WTC11 (cell line): ENCODE data around the gene TMEFF1. TPM values are rescaled to one million over a fixed set of nuclear protein-coding genes. Genes with fewer than 3 reads are reported as not detected.

Experiments
- ATAC-seq: fragments of 200-7000 bp; cut with Tn5 transposase; 2 replicates; pipeline ENCODE4 v1.10.0; 2021; ENCODE audit warnings: mild to moderate bottlenecking, moderate library complexity
- CTCF ChIA-PET: fragments of 300-600 bp; sonication (Branson Sonifier 250); formaldehyde crosslinking; loops from one replicate; lab custom pipeline; 2021; ENCODE audit warnings: antibody characterized with exemption; lab: Charles Lee
- POLR2A ChIA-PET: fragments of 350-600 bp; sonication (Branson Sonifier 250); formaldehyde crosslinking; loops from one replicate; lab custom pipeline; 2021; ENCODE audit warnings: antibody characterized with exemption; lab: Charles Lee
- DNase-seq: peaks from one replicate; pipeline ENCODE4 v3.0.0; 2021; ENCODE audit warnings: low spot score
- H3K27ac Mint-ChIP-seq: 2 replicates; pipeline ENCODE4 v1.8.0; 2021; ENCODE audit warnings: mixed read lengths
- H3K27me3 Mint-ChIP-seq: 2 replicates; pipeline ENCODE4 v1.8.0; 2021; ENCODE audit warnings: low read depth, mild to moderate bottlenecking, moderate library complexity, mixed read lengths
- H3K36me3 Mint-ChIP-seq: 2 replicates; pipeline ENCODE4 v1.8.0; 2021; ENCODE audit warnings: mixed read lengths
- H3K4me1 Mint-ChIP-seq: 2 replicates; pipeline ENCODE4 v1.8.0; 2022; ENCODE audit warnings: mixed read lengths
- H3K4me3 Mint-ChIP-seq: 2 replicates; pipeline ENCODE4 v1.8.0; 2021; ENCODE audit warnings: mild to moderate bottlenecking, moderate library complexity, mixed read lengths
- H3K9me3 Mint-ChIP-seq: 2 replicates; pipeline ENCODE4 v1.8.0; 2021; ENCODE audit warnings: mixed read lengths
- ATF1 ChIP-seq: sonication (generic); formaldehyde crosslinking; IDR thresholded peaks from 2 replicates; pipeline ENCODE4 v1.8.1; 2023; ENCODE audit warnings: mild to moderate bottlenecking, moderate library complexity, missing genetic modification reagents
- CDX4 ChIP-seq: fragments of 250-450 bp; sonication (Bioruptor Pico); IDR thresholded peaks from 2 replicates; pipeline ENCODE4 v1.9.0; 2021; ENCODE audit warnings: moderate library complexity, mild to moderate bottlenecking, inconsistent platforms, borderline replicate concordance
- E2F1 ChIP-seq: sonication (generic); formaldehyde crosslinking; IDR thresholded peaks from 2 replicates; pipeline ENCODE4 v1.8.0; 2022; ENCODE audit warnings: mild to moderate bottlenecking, missing genetic modification reagents
- ELF4 ChIP-seq: sonication (generic); formaldehyde crosslinking; IDR thresholded peaks from 2 replicates; pipeline ENCODE4 v1.8.1; 2022; ENCODE audit warnings: low read depth, mild to moderate bottlenecking, moderate library complexity, missing genetic modification reagents
- EMX1 ChIP-seq: fragments of 250-450 bp; sonication (Bioruptor Pico); IDR thresholded peaks from 2 replicates; pipeline ENCODE4 v1.8.0; 2021; ENCODE audit warnings: mild to moderate bottlenecking
- ESRRA ChIP-seq: sonication (generic); formaldehyde crosslinking; IDR thresholded peaks from 2 replicates; pipeline ENCODE4 v1.8.1; 2022; ENCODE audit warnings: mild to moderate bottlenecking, missing genetic modification reagents, borderline replicate concordance
- GRHL2 ChIP-seq: fragments of 250-450 bp; sonication (Bioruptor Pico); IDR thresholded peaks from 2 replicates; pipeline ENCODE4 v1.8.0; 2022; ENCODE audit warnings: mild to moderate bottlenecking, moderate library complexity; ENCODE audit not compliant: insufficient replicate concordance, severe bottlenecking
- HMGA2 ChIP-seq: fragments of 250-450 bp; sonication (Bioruptor Pico); IDR thresholded peaks from 2 replicates; pipeline ENCODE4 v1.4.0; 2021; ENCODE audit warnings: mild to moderate bottlenecking, moderate library complexity
- IRF1 ChIP-seq: sonication (generic); formaldehyde crosslinking; IDR thresholded peaks from 2 replicates; pipeline ENCODE4 v1.8.0; 2023; ENCODE audit warnings: missing genetic modification reagents
- MLX ChIP-seq: sonication (generic); formaldehyde crosslinking; IDR thresholded peaks from 2 replicates; pipeline ENCODE4 v1.8.1; 2023; ENCODE audit warnings: mild to moderate bottlenecking, missing genetic modification reagents, moderate library complexity
- OVOL2 ChIP-seq: fragments of 250-450 bp; sonication (Bioruptor Pico); IDR thresholded peaks from 2 replicates; pipeline ENCODE4 v1.9.0; 2021; ENCODE audit warnings: mild to moderate bottlenecking, borderline replicate concordance
- RORB ChIP-seq: fragments of 250-450 bp; sonication (Bioruptor Pico); IDR thresholded peaks from 2 replicates; pipeline ENCODE4 v1.9.0; 2021; ENCODE audit warnings: mild to moderate bottlenecking
- SP1 ChIP-seq: sonication (generic); formaldehyde crosslinking; conservative IDR thresholded peaks from 2 replicates; pipeline ENCODE4 v1.8.1; 2022; ENCODE audit warnings: missing genetic modification reagents
- TEAD4 ChIP-seq: sonication (generic); formaldehyde crosslinking; IDR thresholded peaks from 2 replicates; pipeline ENCODE4 v1.8.0; 2022; ENCODE audit warnings: mild to moderate bottlenecking, missing genetic modification reagents
- ZBTB21 ChIP-seq: sonication (generic); formaldehyde crosslinking; IDR thresholded peaks from 2 replicates; pipeline ENCODE4 v1.8.1; 2023; ENCODE audit warnings: mild to moderate bottlenecking, missing genetic modification reagents, borderline replicate concordance
- ZNF138 ChIP-seq: sonication (generic); formaldehyde crosslinking; conservative IDR thresholded peaks from 2 replicates; pipeline ENCODE4 v1.8.1; 2022; ENCODE audit warnings: mild to moderate bottlenecking, moderate library complexity, missing genetic modification reagents
- ZNF219 ChIP-seq: sonication (generic); formaldehyde crosslinking; IDR thresholded peaks from 2 replicates; pipeline ENCODE4 v1.8.0; 2023; ENCODE audit warnings: missing genetic modification reagents, mild to moderate bottlenecking, borderline replicate concordance
- ZNF232 ChIP-seq: sonication (generic); formaldehyde crosslinking; IDR thresholded peaks from 2 replicates; pipeline ENCODE4 v1.8.0; 2022; ENCODE audit warnings: mild to moderate bottlenecking, missing genetic modification reagents
- ZNF281 ChIP-seq: sonication (generic); formaldehyde crosslinking; IDR thresholded peaks from 2 replicates; pipeline ENCODE4 v1.8.0; 2023; ENCODE audit warnings: mild to moderate bottlenecking, missing genetic modification reagents
- ZNF396 ChIP-seq: fragments of 250-450 bp; sonication (Bioruptor Pico); IDR thresholded peaks from 2 replicates; pipeline ENCODE4 v1.8.0; 2021; ENCODE audit warnings: mild to moderate bottlenecking, moderate library complexity, borderline replicate concordance
- ZNF512 ChIP-seq: sonication (generic); formaldehyde crosslinking; IDR thresholded peaks from 2 replicates; pipeline ENCODE4 v1.8.1; 2022; ENCODE audit warnings: missing genetic modification reagents, borderline replicate concordance
- ZNF532 ChIP-seq: fragments of 250-450 bp; sonication (Bioruptor Pico); IDR thresholded peaks from 2 replicates; pipeline ENCODE4 v1.9.0; 2021; ENCODE audit warnings: mild to moderate bottlenecking, borderline replicate concordance
- total RNA-seq: library from RNA; stranded (reverse); gene quantifications from 3 replicates; pipeline ENCODE4 v1.2.3, GENCODE V29; 2021

Gene TMEFF1
- total RNA-seq, 1 experiment from 2014 or later = 62.7 TPM

GRCh38 chr9:100426189-100426529 is 46.8 kb upstream of the TMEFF1 start:
- ChIA-PET POLR2A (interaction anchor here (0.6 to 1.1 kb wide), 4 partner anchors 15 to 1487 kb away, joined by 3 to 9 read pairs (median 4); partner anchors contain the start of gene TMEFF1), CTCF (interaction anchor here (0.7 kb wide), 1 partner anchor 12 kb away, joined by 3 read pairs; no protein-coding TSS in a partner anchor)
- TF ChIP-seq TEAD4 (CRISPR knock-in tag) = no peak
- TF ChIP-seq OVOL2 (CRISPR knock-in tag) = no peak
- TF ChIP-seq EMX1 = no peak
- TF ChIP-seq GRHL2 (CRISPR knock-in tag) = no peak
- TF ChIP-seq MLX = no peak
- no peak for TF ChIP-seq E2F1 (CRISPR knock-in tag)
- no peak for TF ChIP-seq ZNF512
- TF ChIP-seq IRF1 (CRISPR knock-in tag) = no peak
- TF ChIP-seq ZNF396 (CRISPR knock-in tag) = no peak
- TF ChIP-seq ZNF138 (CRISPR knock-in tag) = no peak
- no peak for TF ChIP-seq ZBTB21 (CRISPR knock-in tag)
- no peak for TF ChIP-seq RORB
- ATAC-seq (no peak), DNase-seq (no peak)
- H3K9me3 Mint-ChIP-seq = no peaks in the 10 kb centered on the region
- H3K36me3 Mint-ChIP-seq = 0 out of 2 replicates have a peak, but pooled peaks cover 2% of the 10 kb centered on the region
- peaks cover 28% of the 10 kb centered on the region for H3K4me1 Mint-ChIP-seq
- peak overlapping the region; percentile 35; the same call in 1 of the 2 replicates for H3K27ac Mint-ChIP-seq
- H3K4me3 Mint-ChIP-seq = peak overlapping the region; percentile 92
- H3K27me3 Mint-ChIP-seq = no peaks in the 10 kb centered on the region

GRCh38 chr9:100426530-100427365 is 46.2 kb upstream of the TMEFF1 start, which contains the start of gene MSANTD3:
Gene MSANTD3 (plus strand): TSS chr9:100427143. CDS start chr9:100441939, 14,796 bp downstream.
- ATAC-seq (peak; percentile 75), DNase-seq (peak; percentile 66)
- peak within 1 kb of the TSS; percentile 87 for H3K27ac Mint-ChIP-seq
- ChIA-PET POLR2A (interaction anchor here (0.6 to 1.1 kb wide), 4 partner anchors 16 to 1487 kb away, joined by 3 to 9 read pairs (median 4); partner anchors contain the start of gene TMEFF1), CTCF (interaction anchor here (0.7 kb wide), 1 partner anchor 11 kb away, joined by 3 read pairs; no protein-coding TSS in a partner anchor)
- H3K9me3 Mint-ChIP-seq = no peaks in the 10 kb centered on the region
- 0 out of 2 replicates have a peak, but pooled peaks cover 2% of the 10 kb centered on the region for H3K36me3 Mint-ChIP-seq
- H3K4me1 Mint-ChIP-seq = peaks cover 28% of the 10 kb centered on the region
- H3K4me3 Mint-ChIP-seq = peak within 1 kb of the TSS; percentile 92
- H3K27me3 Mint-ChIP-seq = no peaks in the 10 kb centered on the region
- TF ChIP-seq ATF1 (CRISPR knock-in tag) (no peak), HMGA2 (CRISPR knock-in tag) (no peak), ELF4 (CRISPR knock-in tag) (no peak), ZNF532 (no peak), SP1 (CRISPR knock-in tag) (0 out of 2 replicates have a peak, but pooled peaks have one; percentile 26), ZNF281 (CRISPR knock-in tag) (no peak), ZNF138 (CRISPR knock-in tag) (no peak), CDX4 (CRISPR knock-in tag) (no peak), ZNF232 (CRISPR knock-in tag) (no peak), ESRRA (CRISPR knock-in tag) (no peak), ZNF219 (CRISPR knock-in tag) (no peak)
